Measurements from ENCODE around the gene MTIF3.
A peak's percentile ranks its signal among the peaks of the same experiment; 100 is the strongest.

The MTIF3 gene

DNA sequence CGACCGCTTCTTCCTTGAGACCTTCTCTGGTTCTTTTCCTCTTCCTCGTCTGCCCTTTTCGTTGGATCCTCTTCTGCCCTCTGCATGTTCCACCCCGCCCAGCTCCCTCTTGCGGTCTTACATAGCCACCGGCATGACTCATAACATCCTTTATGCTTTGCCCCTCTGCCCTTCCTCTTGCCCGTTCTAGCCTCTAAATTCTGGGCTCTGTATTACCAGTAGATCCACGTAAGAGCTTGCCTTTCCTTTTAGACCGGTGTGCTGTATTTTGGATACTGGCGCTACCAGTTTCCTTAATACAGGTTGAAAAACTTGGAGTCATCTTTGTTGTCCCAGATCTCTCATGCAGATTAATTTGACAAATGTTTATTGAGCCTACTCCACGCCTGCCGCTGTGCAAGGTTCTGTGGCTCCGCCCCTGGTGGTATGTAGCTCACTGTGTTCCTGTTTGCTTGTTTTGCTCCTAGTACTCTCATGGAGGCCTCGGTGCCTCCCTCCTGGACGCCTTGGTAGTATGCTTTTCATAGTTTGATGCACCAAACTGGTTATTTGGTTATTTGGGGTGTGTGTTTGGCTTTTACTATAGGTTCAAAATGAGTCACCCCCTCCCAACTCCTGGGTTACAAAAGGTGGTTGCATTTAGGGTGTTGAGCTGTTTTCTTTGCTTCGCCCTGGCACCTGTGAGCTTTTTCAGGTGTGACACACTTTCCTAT, 24.3 kb downstream of the MTIF3 start:
- peak; percentile 67 for DNase-seq (ENCODE audit: low read depth)
- peak overlapping the region; percentile 59 for H3K4me3 ChIP-seq (ENCODE audit: low read length)
- TF ChIP-seq, protein P1, sequence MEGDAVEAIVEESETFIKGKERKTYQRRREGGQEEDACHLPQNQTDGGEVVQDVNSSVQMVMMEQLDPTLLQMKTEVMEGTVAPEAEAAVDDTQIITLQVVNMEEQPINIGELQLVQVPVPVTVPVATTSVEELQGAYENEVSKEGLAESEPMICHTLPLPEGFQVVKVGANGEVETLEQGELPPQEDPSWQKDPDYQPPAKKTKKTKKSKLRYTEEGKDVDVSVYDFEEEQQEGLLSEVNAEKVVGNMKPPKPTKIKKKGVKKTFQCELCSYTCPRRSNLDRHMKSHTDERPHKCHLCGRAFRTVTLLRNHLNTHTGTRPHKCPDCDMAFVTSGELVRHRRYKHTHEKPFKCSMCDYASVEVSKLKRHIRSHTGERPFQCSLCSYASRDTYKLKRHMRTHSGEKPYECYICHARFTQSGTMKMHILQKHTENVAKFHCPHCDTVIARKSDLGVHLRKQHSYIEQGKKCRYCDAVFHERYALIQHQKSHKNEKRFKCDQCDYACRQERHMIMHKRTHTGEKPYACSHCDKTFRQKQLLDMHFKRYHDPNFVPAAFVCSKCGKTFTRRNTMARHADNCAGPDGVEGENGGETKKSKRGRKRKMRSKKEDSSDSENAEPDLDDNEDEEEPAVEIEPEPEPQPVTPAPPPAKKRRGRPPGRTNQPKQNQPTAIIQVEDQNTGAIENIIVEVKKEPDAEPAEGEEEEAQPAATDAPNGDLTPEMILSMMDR (conservative IDR thresholded peaks at IDR 0.05; ENCODE audit: low read depth, low read length): peak; percentile 74

DNA sequence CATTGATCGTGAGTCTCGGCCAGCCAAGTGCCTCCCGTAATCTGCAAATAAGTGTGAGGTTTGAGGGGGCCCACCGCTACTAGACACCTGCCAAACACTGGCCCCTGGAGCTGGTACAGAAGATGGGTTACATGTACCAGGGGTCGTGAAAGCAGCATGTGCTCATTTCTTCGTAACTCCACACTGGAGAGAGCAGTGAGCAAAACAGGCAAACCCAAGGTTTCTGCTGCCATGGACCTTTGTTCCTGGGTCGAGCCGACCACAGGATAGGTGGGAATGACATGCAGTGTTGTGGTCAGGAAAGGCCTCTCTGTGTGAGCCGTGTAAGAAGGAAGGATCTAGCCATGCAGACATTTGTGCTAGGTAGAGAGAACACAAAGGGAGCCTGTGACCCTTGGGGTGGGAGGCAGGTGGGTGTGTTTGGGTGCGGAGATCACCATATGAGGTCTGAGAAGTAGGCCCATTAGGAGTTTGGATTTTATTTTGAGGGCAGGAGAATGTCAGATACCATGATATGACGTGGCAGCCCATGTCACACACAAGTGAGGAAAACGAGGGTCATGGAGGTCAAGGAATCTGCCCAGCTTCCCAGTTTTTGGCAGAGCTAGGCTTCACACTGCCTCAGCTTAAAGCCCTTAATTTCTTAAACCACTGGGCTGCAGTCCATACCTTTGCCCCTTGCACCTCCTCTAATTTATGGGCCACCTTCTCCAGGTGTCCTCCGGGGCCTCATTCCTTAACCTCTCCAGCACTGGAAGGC, 25.0 kb downstream of the MTIF3 start:
- H3K4me3 ChIP-seq (ENCODE audit: low read length): peak overlapping the region; percentile 59
- no peak for DNase-seq (ENCODE audit: low read depth)
- TF ChIP-seq, protein P1 (conservative IDR thresholded peaks at IDR 0.05; ENCODE audit: low read depth, low read length): no peak

DNA sequence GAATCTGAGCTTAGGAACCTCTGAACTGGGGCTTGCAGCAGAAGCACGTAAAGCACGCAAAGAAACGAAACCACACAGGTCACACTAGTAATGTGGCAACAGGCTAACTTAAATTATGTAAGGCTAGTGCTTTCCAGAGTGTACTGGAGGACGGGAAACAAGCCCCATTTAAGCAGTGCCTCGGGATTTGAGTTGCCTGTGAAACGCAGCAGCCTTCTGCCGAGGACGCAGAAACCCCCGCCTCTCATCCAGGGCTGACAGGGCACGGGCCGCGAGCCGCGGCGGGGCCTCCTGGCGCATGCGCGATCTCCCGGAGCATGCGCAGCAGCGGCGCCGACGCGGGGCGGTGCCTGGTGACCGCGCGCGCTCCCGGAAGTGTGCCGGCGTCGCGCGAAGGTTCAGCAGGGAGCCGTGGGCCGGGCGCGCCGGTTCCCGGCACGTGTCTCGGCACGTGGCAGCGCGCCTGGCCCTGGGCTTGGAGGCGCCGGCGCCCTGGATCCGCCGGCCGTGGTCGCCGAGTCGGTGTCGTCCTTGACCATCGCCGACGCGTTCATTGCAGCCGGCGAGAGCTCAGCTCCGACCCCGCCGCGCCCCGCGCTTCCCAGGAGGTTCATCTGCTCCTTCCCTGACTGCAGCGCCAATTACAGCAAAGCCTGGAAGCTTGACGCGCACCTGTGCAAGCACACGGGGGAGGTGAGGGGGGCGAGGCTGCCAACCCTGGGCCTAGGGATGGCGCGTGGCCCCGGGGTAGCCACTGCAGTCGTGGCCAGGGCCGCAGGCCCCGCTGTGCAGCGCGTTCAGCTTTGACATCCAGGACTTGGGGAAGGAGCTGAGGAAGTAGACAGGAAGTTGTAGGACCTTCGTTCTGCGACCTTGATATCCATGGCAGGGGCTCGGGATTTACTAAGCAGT, 25.9 kb downstream of the MTIF3 start, which contains the start of gene GTF3A:
GTF3A (plus strand) TSS at position 374 of the 912 bp plus-strand sequence.
- no peak for DNase-seq (ENCODE audit: low read depth)
- H3K4me3 ChIP-seq (ENCODE audit: low read length): peak within 1 kb of the TSS; percentile 59
- TF ChIP-seq, protein P1 (conservative IDR thresholded peaks at IDR 0.05; ENCODE audit: low read depth, low read length): no peak

DNA sequence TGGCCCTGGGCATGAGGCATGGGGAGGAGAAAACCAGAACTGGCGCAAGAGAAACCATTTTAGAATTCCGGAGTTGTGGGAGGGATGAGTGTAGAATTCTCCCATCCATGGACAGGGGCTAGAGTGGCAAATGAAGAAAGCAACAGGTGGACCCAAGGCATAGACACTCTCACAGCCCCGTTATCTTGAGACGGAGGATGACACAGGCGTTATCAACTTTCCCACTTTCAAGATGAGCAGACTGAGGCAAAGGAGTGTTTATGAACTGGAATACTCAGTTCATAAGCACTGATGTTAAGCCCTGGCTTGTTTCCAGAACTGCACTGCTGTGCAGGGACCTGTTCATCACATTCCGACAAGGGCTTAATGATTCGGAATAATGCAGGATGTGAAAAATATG, 27.0 kb downstream of the MTIF3 start:
- no peak for DNase-seq (ENCODE audit: low read depth)
- TF ChIP-seq, protein P1 (conservative IDR thresholded peaks at IDR 0.05; ENCODE audit: low read depth, low read length): no peak
- no peak overlapping the region for H3K4me3 ChIP-seq (ENCODE audit: low read length)

DNA sequence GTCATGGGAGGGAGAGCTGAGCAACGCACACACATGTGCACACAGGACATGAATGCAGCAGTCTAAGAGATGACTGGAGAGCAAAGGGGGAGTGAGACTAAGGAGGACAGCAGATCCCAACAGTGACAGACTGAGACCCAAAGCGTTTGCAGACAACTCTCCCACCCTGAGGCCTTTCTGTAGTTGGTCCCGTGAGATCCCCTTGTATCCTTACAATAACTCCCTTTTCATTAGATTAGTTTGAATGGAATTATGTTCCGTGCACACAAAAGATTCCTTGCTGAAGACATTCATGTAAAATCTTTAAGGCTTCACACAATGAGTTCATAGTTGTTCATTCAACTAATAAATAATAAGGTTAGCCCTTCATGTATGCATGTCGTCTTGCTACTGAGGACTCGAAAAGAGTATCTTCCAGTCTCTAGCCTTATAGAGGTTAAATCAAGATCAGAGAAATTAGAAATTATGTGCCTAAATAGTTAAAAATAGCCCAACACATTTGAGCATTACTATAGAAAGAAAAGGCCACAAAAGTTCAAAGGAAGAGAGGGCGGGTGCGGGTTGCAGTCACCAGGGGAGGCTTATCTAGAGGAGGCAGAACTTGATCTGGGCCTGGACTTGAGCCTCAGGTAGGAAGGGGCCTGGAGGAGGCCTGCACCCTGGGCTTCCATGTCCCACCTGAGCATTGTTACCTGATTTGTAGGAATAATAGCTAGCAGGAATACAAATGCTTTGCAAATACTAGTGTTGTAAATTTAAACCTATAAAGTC, 29.1 kb downstream of the MTIF3 start:
- H3K4me3 ChIP-seq (ENCODE audit: low read length): no peak overlapping the region
- TF ChIP-seq, protein P1 (conservative IDR thresholded peaks at IDR 0.05; ENCODE audit: low read depth, low read length): no peak
- no peak for DNase-seq (ENCODE audit: low read depth)

DNA sequence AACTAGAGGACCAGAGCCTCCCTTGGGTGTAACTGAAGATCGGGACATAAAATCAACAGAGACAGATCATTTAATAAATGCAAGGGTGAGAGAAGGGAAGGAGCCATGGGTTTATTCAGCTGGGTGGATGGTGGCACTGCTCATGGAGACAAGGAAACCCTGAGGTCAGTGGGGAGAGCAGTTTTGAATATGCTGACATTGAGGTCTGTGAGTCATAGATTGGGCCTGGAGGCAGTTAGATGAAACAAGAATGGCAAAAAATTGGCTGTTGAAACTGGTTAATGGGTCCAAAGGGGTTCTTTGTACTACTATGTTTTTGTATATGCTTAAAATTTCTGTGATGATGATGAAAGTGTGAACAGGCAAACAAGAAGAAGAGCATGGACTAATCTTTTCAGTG, 31.0 kb downstream of the MTIF3 start:
- DNase-seq (ENCODE audit: low read depth): no peak
- no peak overlapping the region for H3K4me3 ChIP-seq (ENCODE audit: low read length)
- TF ChIP-seq, protein P1 (conservative IDR thresholded peaks at IDR 0.05; ENCODE audit: low read depth, low read length): no peak

All from retinal pigment epithelial cell (primary cell).